ENCODE results near the gene RARG.

DNA sequence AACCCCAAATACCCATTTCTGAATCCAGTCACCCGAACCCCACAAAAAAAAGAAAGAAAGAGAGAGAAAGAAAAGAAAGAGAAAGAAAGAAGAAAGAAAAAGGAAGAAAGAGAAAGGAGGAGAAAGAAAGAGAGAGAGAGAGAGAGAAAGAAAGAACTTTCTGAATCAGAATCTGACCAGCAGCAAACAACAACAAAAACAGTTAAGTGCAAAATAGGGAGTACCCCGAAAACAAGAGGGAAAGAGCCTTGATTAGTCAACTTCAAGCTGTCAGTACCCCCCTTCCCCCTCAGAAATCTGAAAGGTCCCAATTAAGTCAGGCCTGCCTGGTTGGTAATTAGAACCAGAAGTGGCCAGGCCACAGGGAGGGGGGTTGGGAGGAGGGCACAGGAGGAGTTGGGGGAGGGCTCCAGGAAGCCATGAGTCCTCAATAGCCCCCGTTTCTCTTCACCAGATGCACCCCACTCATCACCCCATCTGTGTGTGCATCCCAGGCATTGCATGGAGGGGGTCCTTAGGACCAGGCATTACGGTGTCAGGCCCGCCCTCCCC is 9.8 kb downstream of the RARG start:
- TF ChIP-seq, protein P1, sequence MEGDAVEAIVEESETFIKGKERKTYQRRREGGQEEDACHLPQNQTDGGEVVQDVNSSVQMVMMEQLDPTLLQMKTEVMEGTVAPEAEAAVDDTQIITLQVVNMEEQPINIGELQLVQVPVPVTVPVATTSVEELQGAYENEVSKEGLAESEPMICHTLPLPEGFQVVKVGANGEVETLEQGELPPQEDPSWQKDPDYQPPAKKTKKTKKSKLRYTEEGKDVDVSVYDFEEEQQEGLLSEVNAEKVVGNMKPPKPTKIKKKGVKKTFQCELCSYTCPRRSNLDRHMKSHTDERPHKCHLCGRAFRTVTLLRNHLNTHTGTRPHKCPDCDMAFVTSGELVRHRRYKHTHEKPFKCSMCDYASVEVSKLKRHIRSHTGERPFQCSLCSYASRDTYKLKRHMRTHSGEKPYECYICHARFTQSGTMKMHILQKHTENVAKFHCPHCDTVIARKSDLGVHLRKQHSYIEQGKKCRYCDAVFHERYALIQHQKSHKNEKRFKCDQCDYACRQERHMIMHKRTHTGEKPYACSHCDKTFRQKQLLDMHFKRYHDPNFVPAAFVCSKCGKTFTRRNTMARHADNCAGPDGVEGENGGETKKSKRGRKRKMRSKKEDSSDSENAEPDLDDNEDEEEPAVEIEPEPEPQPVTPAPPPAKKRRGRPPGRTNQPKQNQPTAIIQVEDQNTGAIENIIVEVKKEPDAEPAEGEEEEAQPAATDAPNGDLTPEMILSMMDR (IDR thresholded peaks at IDR 0.05), result no peak
- TF ChIP-seq POLR2A (IDR thresholded peaks at IDR 0.05), result no peak

Data from heart left ventricle (tissue), 13 donors.